Sigmoid colon (tissue), 7 donors: ENCODE measurements around the gene ARVCF. TPM values are rescaled to one million over a fixed set of nuclear protein-coding genes. Genes with fewer than 3 reads are reported as not detected.

Source experiments
- DNase-seq: peaks from one replicate; pipeline ENCODE4 v3.0.0-alpha.2; 2019
- H3K27ac ChIP-seq, 4 donors: fragments of 200-600 bp; sonication (generic); one replicate each; pipeline ENCODE4 v1.5.1; 2016 to 2019; ENCODE audit warnings: mild to moderate bottlenecking in 1 of 4
- H3K27me3 ChIP-seq, 3 donors: fragments of 200-600 bp; sonication (generic); one replicate each; pipeline ENCODE4 v1.5.1; 2019; ENCODE audit warnings: mild to moderate bottlenecking in 1 of 3
- H3K36me3 ChIP-seq, 4 donors: fragments of 200-600 bp; sonication (generic); one replicate each; pipeline ENCODE4 v1.5.1; 2016 to 2019
- H3K4me1 ChIP-seq, 4 donors: fragments of 200-600 bp; sonication (generic); one replicate each; pipeline ENCODE4 v1.5.1; 2017 to 2019
- H3K4me3 ChIP-seq, 4 donors: fragments of 200-600 bp; sonication (generic); one replicate each; pipeline ENCODE4 v1.5.1; 2017 to 2019; ENCODE audit warnings: mild to moderate bottlenecking in 2 of 4, moderate library complexity in 1 of 4
- H3K9me3 ChIP-seq, 4 donors: fragments of 200-600 bp in 3 of 4; sonication (generic) in 3 of 4; one replicate each; pipeline versions ENCODE4 v1.5.1 to v1.6.1; 2013 to 2019
- CTCF ChIP-seq, 4 experiments: fragments of 450-650 bp in 3 of 4; fragments of 200-600 bp in 1 of 4; IDR thresholded peaks; one replicate each; pipeline ENCODE4 v1.5.1; 2016 to 2019; ENCODE audit warnings: antibody characterized with exemption in 4 of 4, mild to moderate bottlenecking in 3 of 4, moderate library complexity in 2 of 4
- EP300 ChIP-seq, 4 donors: sonication (generic); formaldehyde crosslinking; IDR thresholded peaks; one replicate each; pipeline ENCODE4 v1.6.1; 2017; ENCODE audit warnings: antibody characterized with exemption in 4 of 4
- POLR2A ChIP-seq, 2 donors: fragments of 450-650 bp; IDR thresholded peaks; one replicate each; pipeline ENCODE4 v1.6.1; 2016; ENCODE audit warnings: antibody characterized with exemption in 2 of 2, mild to moderate bottlenecking in 2 of 2, moderate library complexity in 2 of 2
- WGBS, 2 donors: extraction: QIAGEN DNeasy Blood & Tissue Kit; methylation state at CpG; one replicate each; pipeline ENCODE4 v1.1.7; 2013; 5-methylcytosine and 5-hydroxymethylcytosine counted together
- intact Hi-C: fragments of 100-400 bp; cut with DNase I; formaldehyde crosslinking; loops from one replicate; pipeline ENCODE4 v1.15.1; 2023
- polyA plus RNA-seq, 3 donors: library from polyadenylated mRNA; stranded (reverse); fragments of 200-250 nt; gene quantifications; one replicate each; pipeline ENCODE4 v1.2.3, GENCODE V29; 2013
- small RNA-seq, 3 donors: library from RNA; depleted of rRNA; stranded (forward); fragments of <200 nt; gene quantifications; one replicate each; pipeline ENCODE3, GENCODE V24; 2016
- total RNA-seq, 4 donors: library from RNA; depleted of rRNA; stranded (reverse); fragments of >200 nt; gene quantifications; one replicate each; pipeline ENCODE4 v1.1.0, GENCODE V29; 2016
- donor health status: healthy with polysubstance abuse.
- donor health status: Bipolar disorder and iron deficiency.
- donor health status: healthy.

ARVCF gene
- total and polyA plus RNA-seq, 7 donors, result 3.9 to 33.8 (median 14.6) TPM

GRCh38 chr22:19921544-19922081 is 95.0 kb downstream of the ARVCF start:
- Histone ChIP-seq H3K4me3 (no peak overlapping the region), H3K36me3 (peaks cover 10 to 26% (median 18%) of the 10 kb centered on the region in 4 donors), H3K4me1 (no peaks in the 10 kb centered on the region), H3K9me3 (no peaks in the 10 kb centered on the region), H3K27ac (no peak overlapping the region), H3K27me3 (no peaks in the 10 kb centered on the region)
- WGBS, 2 donors, result 64 to 80% methylated on average over 3 of the region's 3 CpGs
- intact Hi-C loops, result no loop called here
- DNase-seq, result no peak
- TF ChIP-seq POLR2A (IDR thresholded peaks at IDR 0.05) (no peak), CTCF (IDR thresholded peaks at IDR 0.05) (no peak), EP300 (IDR thresholded peaks at IDR 0.05) (no peak)

Small RNA genes lying within 50 kb of the gene (small RNA-seq; reads per million reads assigned to genes)
- 0.78 to 1.8 (median 1.7) reads per million in 3 donors for gene MIR185

Other genes with a start within 250 kb of the ARVCF start
- 10 to 100 TPM in 1 of 4 donors, 1 to 10 TPM in 3; 3.6 to 15.0 (median 5.3) TPM for gene GNB1L, start 161.9 kb downstream of the ARVCF start, total RNA-seq
- 1 to 10 TPM; 2.5 to 7.0 (median 3.0) TPM for gene GNB1L, start 161.9 kb downstream of the ARVCF start, polyA plus RNA-seq
- 10 to 100 TPM in 1 of 4 donors, 1 to 10 TPM in 3; 6.6 to 15.0 (median 8.7) TPM for gene RTL10, start 161.9 kb downstream of the ARVCF start, total RNA-seq
- gene RTL10, start 161.9 kb downstream of the ARVCF start, polyA plus RNA-seq, result 1 to 10 TPM; 1.8 to 7.8 (median 2.8) TPM
- 100 to 1,000 TPM; 106 to 162 (median 112) TPM for gene COMT, start 75.1 kb downstream of the ARVCF start, total RNA-seq
- 10 to 100 TPM; 62.5 to 97.6 (median 68.4) TPM for gene COMT, start 75.1 kb downstream of the ARVCF start, polyA plus RNA-seq
- gene TXNRD2, start 75.0 kb downstream of the ARVCF start, total RNA-seq, result 10 to 100 TPM; 16.3 to 29.6 (median 21.1) TPM
- gene TXNRD2, start 75.0 kb downstream of the ARVCF start, polyA plus RNA-seq, result 10 to 100 TPM; 13.2 to 18.3 (median 16.6) TPM
- gene TANGO2, start 4.3 kb upstream of the ARVCF start, total RNA-seq, result 10 to 100 TPM; 24.2 to 36.6 (median 31.9) TPM
- gene TANGO2, start 4.3 kb upstream of the ARVCF start, polyA plus RNA-seq, result 10 to 100 TPM; 27.0 to 46.2 (median 27.8) TPM
- 10 to 100 TPM; 15.0 to 32.7 (median 22.2) TPM for gene DGCR8, start 63.4 kb upstream of the ARVCF start, total RNA-seq
- 10 to 100 TPM in 1 of 3 donors, 1 to 10 TPM in 2; 6.7 to 24.1 (median 8.4) TPM for gene DGCR8, start 63.4 kb upstream of the ARVCF start, polyA plus RNA-seq
- gene RANBP1, start 99.3 kb upstream of the ARVCF start, total RNA-seq, result 100 to 1,000 TPM; 135 to 194 (median 163) TPM
- gene RANBP1, start 99.3 kb upstream of the ARVCF start, polyA plus RNA-seq, result 100 to 1,000 TPM in 1 of 3 donors, 10 to 100 TPM in 2; 67.9 to 163 (median 79.8) TPM
- 10 to 100 TPM; 40.0 to 55.1 (median 51.1) TPM for gene TRMT2A, start 100.4 kb upstream of the ARVCF start, total RNA-seq
- 10 to 100 TPM in 1 of 3 donors, 1 to 10 TPM in 2; 8.6 to 43.7 (median 9.0) TPM for gene TRMT2A, start 100.4 kb upstream of the ARVCF start, polyA plus RNA-seq
- 10 to 100 TPM in 2 of 4 donors, 1 to 10 TPM in 2; 4.6 to 14.3 (median 9.5) TPM for gene ZDHHC8, start 115.0 kb upstream of the ARVCF start, total RNA-seq
- gene ZDHHC8, start 115.0 kb upstream of the ARVCF start, polyA plus RNA-seq, result 10 to 100 TPM in 1 of 3 donors, 1 to 10 TPM in 2; 1.8 to 26.0 (median 4.2) TPM
- under 1 TPM in 1 of 4 donors, not detected in 3; 0.41 TPM for gene CCDC188, start 134.2 kb upstream of the ARVCF start, total RNA-seq
- gene CCDC188, start 134.2 kb upstream of the ARVCF start, polyA plus RNA-seq, result 1 to 10 TPM in 1 of 3 donors, not detected in 2; 1.1 TPM